Activated CD4-positive, alpha-beta T cell treated with anti-CD3 and anti-CD28 coated beads for 1 hour (primary cell): Measurements from ENCODE around the gene CTRB1.

ENCODE experiments used
- DNase-seq: peaks from one replicate; pipeline ENCODE4 v3.0.0-alpha.2; 2020

Gene CTRB1

GRCh38 chr16:75273054-75273925 lies 54.5 kb downstream of the CTRB1 start:
- DNase-seq: no peak
